Transverse colon (tissue), 3 donors: ENCODE results near the gene CCND3.

Experiments used
- POLR2A ChIP-seq: fragments of 450-650 bp; IDR thresholded peaks from one replicate; pipeline ENCODE4 v1.6.1; 2016; ENCODE audit warnings: antibody characterized with exemption, mild to moderate bottlenecking, moderate library complexity
- TF ChIP-seq, protein P1 (sequence below), 5 experiments: fragments of 200-600 bp in 3 of 5; fragments of 450-650 bp in 2 of 5; sonication (generic) in 3 of 5; IDR thresholded peaks; 1 replicate in 2 of 5; 2 replicates in 3 of 5; pipeline ENCODE4 v1.5.1; 2016 to 2017; ENCODE audit warnings: antibody characterized with exemption in 5 of 5, inconsistent platforms in 3 of 5, mild to moderate bottlenecking in 2 of 5, moderate library complexity in 1 of 5

GRCh38 chr6:41895300-41896233 is 46.0 kb downstream of the CCND3 start, which contains the start of gene USP49:
- TF ChIP-seq POLR2A: no peak
- TF ChIP-seq, protein P1, sequence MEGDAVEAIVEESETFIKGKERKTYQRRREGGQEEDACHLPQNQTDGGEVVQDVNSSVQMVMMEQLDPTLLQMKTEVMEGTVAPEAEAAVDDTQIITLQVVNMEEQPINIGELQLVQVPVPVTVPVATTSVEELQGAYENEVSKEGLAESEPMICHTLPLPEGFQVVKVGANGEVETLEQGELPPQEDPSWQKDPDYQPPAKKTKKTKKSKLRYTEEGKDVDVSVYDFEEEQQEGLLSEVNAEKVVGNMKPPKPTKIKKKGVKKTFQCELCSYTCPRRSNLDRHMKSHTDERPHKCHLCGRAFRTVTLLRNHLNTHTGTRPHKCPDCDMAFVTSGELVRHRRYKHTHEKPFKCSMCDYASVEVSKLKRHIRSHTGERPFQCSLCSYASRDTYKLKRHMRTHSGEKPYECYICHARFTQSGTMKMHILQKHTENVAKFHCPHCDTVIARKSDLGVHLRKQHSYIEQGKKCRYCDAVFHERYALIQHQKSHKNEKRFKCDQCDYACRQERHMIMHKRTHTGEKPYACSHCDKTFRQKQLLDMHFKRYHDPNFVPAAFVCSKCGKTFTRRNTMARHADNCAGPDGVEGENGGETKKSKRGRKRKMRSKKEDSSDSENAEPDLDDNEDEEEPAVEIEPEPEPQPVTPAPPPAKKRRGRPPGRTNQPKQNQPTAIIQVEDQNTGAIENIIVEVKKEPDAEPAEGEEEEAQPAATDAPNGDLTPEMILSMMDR (IDR thresholded peaks at IDR 0.05): no peak
